ENCODE data around the gene U2SURP.

DNA sequence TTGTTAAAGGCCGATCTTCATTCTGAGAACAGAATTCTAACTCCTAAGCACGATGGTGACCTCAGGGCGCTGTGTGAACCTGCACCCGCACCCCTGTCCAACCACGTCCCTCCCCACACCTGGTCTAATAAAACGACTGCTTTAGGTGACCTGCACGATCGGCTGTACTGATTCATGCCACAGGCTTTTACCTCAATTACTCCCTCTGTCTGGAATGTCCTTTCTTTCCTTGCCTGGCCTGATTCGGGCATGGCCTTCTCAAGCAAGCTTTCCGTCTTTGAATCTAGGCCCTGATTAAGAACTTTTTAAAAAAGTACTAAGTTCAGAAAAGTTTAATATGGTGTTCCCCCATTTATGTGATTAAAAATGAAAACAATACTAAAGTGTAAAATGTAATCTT lies 842 bp upstream of the U2SURP start:
- TF ChIP-seq, protein P1, sequence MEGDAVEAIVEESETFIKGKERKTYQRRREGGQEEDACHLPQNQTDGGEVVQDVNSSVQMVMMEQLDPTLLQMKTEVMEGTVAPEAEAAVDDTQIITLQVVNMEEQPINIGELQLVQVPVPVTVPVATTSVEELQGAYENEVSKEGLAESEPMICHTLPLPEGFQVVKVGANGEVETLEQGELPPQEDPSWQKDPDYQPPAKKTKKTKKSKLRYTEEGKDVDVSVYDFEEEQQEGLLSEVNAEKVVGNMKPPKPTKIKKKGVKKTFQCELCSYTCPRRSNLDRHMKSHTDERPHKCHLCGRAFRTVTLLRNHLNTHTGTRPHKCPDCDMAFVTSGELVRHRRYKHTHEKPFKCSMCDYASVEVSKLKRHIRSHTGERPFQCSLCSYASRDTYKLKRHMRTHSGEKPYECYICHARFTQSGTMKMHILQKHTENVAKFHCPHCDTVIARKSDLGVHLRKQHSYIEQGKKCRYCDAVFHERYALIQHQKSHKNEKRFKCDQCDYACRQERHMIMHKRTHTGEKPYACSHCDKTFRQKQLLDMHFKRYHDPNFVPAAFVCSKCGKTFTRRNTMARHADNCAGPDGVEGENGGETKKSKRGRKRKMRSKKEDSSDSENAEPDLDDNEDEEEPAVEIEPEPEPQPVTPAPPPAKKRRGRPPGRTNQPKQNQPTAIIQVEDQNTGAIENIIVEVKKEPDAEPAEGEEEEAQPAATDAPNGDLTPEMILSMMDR (IDR thresholded peaks at IDR 0.05): no peak
- no peak for TF ChIP-seq POLR2A (IDR thresholded peaks at IDR 0.05)
